H9 (cell line): ENCODE data around the gene ASTN2. TPM values are rescaled to one million over a fixed set of nuclear protein-coding genes. Genes with fewer than 3 reads are reported as not detected.
A peak's percentile ranks its signal among the peaks of the same experiment; 100 is the strongest.

Experiments
- DNase-seq: peaks from one replicate; pipeline ENCODE4 v3.0.0-alpha.2; 2017
- H2AFZ ChIP-seq: one replicate; pipeline ENCODE4 v1.6.1; 2013; ENCODE audit warnings: mild to moderate bottlenecking, low read length, control low read depth, moderate library complexity
- H2AK5ac ChIP-seq: 2 replicates; pipeline ENCODE4 v1.6.1; 2013; ENCODE audit warnings: low read length, control low read depth, mixed read lengths; ENCODE audit not compliant: insufficient read length
- H2BK120ac ChIP-seq: one replicate; pipeline ENCODE4 v1.6.1; 2013; ENCODE audit warnings: low read depth, mild to moderate bottlenecking, low read length, control low read depth, inconsistent platforms; ENCODE audit not compliant: poor library complexity, severe bottlenecking
- H2BK12ac ChIP-seq: 2 replicates; pipeline ENCODE4 v1.6.1; 2013; ENCODE audit warnings: low read length, control low read depth, mixed read lengths, low read depth; ENCODE audit not compliant: insufficient read length
- H2BK15ac ChIP-seq: 2 replicates; pipeline ENCODE4 v1.6.1; 2013; ENCODE audit warnings: low read depth, low read length, control low read depth
- H2BK20ac ChIP-seq: one replicate; pipeline ENCODE4 v1.6.1; 2013; ENCODE audit warnings: low read depth, mild to moderate bottlenecking, low read length, control low read depth, inconsistent platforms; ENCODE audit not compliant: poor library complexity, severe bottlenecking
- H2BK5ac ChIP-seq: 2 replicates; pipeline ENCODE4 v1.6.1; 2013; ENCODE audit warnings: low read length, control low read depth, mixed read lengths; ENCODE audit not compliant: insufficient read length
- H3K14ac ChIP-seq: 2 replicates; pipeline ENCODE4 v1.6.1; 2013; ENCODE audit warnings: low read length, control low read depth; ENCODE audit not compliant: insufficient read depth
- H3K18ac ChIP-seq: 2 replicates; pipeline ENCODE4 v1.6.1; 2013; ENCODE audit warnings: low read depth, mild to moderate bottlenecking, mixed read lengths, low read length, control low read depth; ENCODE audit not compliant: insufficient read length
- H3K23ac ChIP-seq: 2 replicates; pipeline ENCODE4 v1.6.1; 2013; ENCODE audit warnings: low read length, control low read depth, mixed read lengths, low read depth; ENCODE audit not compliant: insufficient read length
- H3K23me2 ChIP-seq: 2 replicates; pipeline ENCODE4 v1.6.1; 2013; ENCODE audit warnings: low read depth, mild to moderate bottlenecking, mixed read lengths, low read length, control low read depth; ENCODE audit not compliant: insufficient read length, poor library complexity, severe bottlenecking
- H3K27ac ChIP-seq: 2 replicates; pipeline ENCODE4 v1.5.1; 2013; ENCODE audit warnings: low read length, control low read depth, mixed read lengths, low read depth; ENCODE audit not compliant: insufficient read length
- H3K27me3 ChIP-seq: 2 replicates; pipeline ENCODE4 v1.6.1; 2013; ENCODE audit warnings: low read length, control low read depth, inconsistent platforms; ENCODE audit not compliant: insufficient read depth
- H3K4ac ChIP-seq: 2 replicates; pipeline ENCODE4 v1.6.1; 2013; ENCODE audit warnings: low read depth, mild to moderate bottlenecking, control low read depth, inconsistent platforms, low read length, moderate library complexity
- H3K4me1 ChIP-seq: 2 replicates; pipeline ENCODE4 v1.6.1; 2013; ENCODE audit warnings: low read length, control low read depth, inconsistent platforms; ENCODE audit not compliant: insufficient read depth
- H3K4me2 ChIP-seq: 2 replicates; pipeline ENCODE4 v1.6.1; 2013; ENCODE audit warnings: low read length, control low read depth, mixed read lengths; ENCODE audit not compliant: insufficient read length, insufficient read depth
- H3K56ac ChIP-seq: 2 replicates; pipeline ENCODE4 v1.6.1; 2013; ENCODE audit warnings: low read depth, mild to moderate bottlenecking, mixed read lengths, low read length, control low read depth; ENCODE audit not compliant: insufficient read length
- H3K79me1 ChIP-seq: 2 replicates; pipeline ENCODE4 v1.6.1; 2013; ENCODE audit warnings: low read depth, mild to moderate bottlenecking, moderate library complexity, low read length, control low read depth, inconsistent platforms; ENCODE audit not compliant: insufficient read depth, poor library complexity, severe bottlenecking
- H3K79me2 ChIP-seq: 2 replicates; pipeline ENCODE4 v1.6.1; 2013; ENCODE audit warnings: low read length, control low read depth, inconsistent platforms; ENCODE audit not compliant: insufficient read depth
- H3K9ac ChIP-seq: 2 replicates; pipeline ENCODE4 v1.6.1; 2013; ENCODE audit warnings: low read length, control low read depth, mixed read lengths; ENCODE audit not compliant: insufficient read length; ENCODE audit errors: extremely low read depth
- H3K9me3 ChIP-seq: one replicate; pipeline ENCODE4 v1.6.1; 2013; ENCODE audit warnings: low read depth, low read length, inconsistent platforms; ENCODE audit not compliant: control insufficient read depth
- H3T11ph ChIP-seq: one replicate; pipeline ENCODE4 v1.6.1; 2013; ENCODE audit warnings: mild to moderate bottlenecking, low read length, control low read depth, inconsistent platforms
- H4K20me1 ChIP-seq: one replicate; pipeline ENCODE4 v1.6.1; 2013; ENCODE audit not compliant: control insufficient read depth, insufficient read length, insufficient read depth
- H4K5ac ChIP-seq: 2 replicates; pipeline ENCODE4 v1.6.1; 2013; ENCODE audit warnings: low read depth, mild to moderate bottlenecking, mixed read lengths, low read length, control low read depth; ENCODE audit not compliant: insufficient read length
- H4K8ac ChIP-seq: replicated peaks from 2 replicates; pipeline ENCODE4 v1.6.1; 2013; ENCODE audit warnings: low read length, control low read depth, mixed read lengths, low read depth; ENCODE audit not compliant: insufficient read length
- H4K91ac ChIP-seq: 2 replicates; pipeline ENCODE4 v1.6.1; 2013; ENCODE audit warnings: low read depth, mild to moderate bottlenecking, moderate library complexity, mixed read lengths, low read length, control low read depth; ENCODE audit not compliant: insufficient read length
- H3K27ac Mint-ChIP-seq, 3 experiments: 2 replicates in 2 of 3; 3 replicates in 1 of 3; pipeline ENCODE4 v1.8.0; 2020 to 2021; ENCODE audit warnings: mixed read lengths in 3 of 3, mild to moderate bottlenecking in 1 of 3, moderate library complexity in 1 of 3
- H3K27me3 Mint-ChIP-seq: 2 replicates; pipeline ENCODE4 v1.8.0; 2021; ENCODE audit warnings: low read depth, mild to moderate bottlenecking, moderate library complexity, mixed read lengths
- H3K36me3 Mint-ChIP-seq, 3 experiments: 2 replicates in 2 of 3; 3 replicates in 1 of 3; pipeline ENCODE4 v1.8.0; 2020 to 2021; ENCODE audit warnings: low read depth in 3 of 3, mixed read lengths in 3 of 3; ENCODE audit not compliant: insufficient read depth in 1 of 3
- H3K4me1 Mint-ChIP-seq, 2 experiments: 2 replicates each; pipeline ENCODE4 v1.8.0; 2020; ENCODE audit warnings: mixed read lengths in 2 of 2
- H3K4me3 Mint-ChIP-seq, 2 experiments: 2 replicates in 1 of 2; 3 replicates in 1 of 2; pipeline ENCODE4 v1.8.0; 2020 to 2021; ENCODE audit warnings: mild to moderate bottlenecking in 2 of 2, mixed read lengths in 2 of 2, moderate library complexity in 1 of 2
- H3K9me3 Mint-ChIP-seq, 2 experiments: 2 replicates in 1 of 2; 3 replicates in 1 of 2; pipeline ENCODE4 v1.8.0; 2020; ENCODE audit warnings: mild to moderate bottlenecking in 2 of 2, mixed read lengths in 2 of 2, moderate library complexity in 1 of 2
- CTCF ChIP-seq: fragments of 200-600 bp; sonication (generic); conservative IDR thresholded peaks from 3 replicates; pipeline ENCODE4 v1.8.0; 2021; ENCODE audit warnings: antibody characterized with exemption, mild to moderate bottlenecking
- WGBS: extraction: QIAGEN DNeasy Blood & Tissue Kit; methylation state at CpG from one replicate; pipeline ENCODE4 v1.1.7; 2013; ENCODE audit warnings: missing lambda C conversion rate, low lambda C conversion rate, mixed read lengths; ENCODE audit not compliant: insufficient read length; ENCODE audit errors: extremely low coverage; 5-methylcytosine and 5-hydroxymethylcytosine counted together
- total RNA-seq: library from RNA; stranded (reverse); gene quantifications from 2 replicates; pipeline ENCODE4 v1.2.1, GENCODE V29; 2021

Gene ASTN2
- total RNA-seq, 1 experiment from 2014 or later, result 9.7 TPM

DNA sequence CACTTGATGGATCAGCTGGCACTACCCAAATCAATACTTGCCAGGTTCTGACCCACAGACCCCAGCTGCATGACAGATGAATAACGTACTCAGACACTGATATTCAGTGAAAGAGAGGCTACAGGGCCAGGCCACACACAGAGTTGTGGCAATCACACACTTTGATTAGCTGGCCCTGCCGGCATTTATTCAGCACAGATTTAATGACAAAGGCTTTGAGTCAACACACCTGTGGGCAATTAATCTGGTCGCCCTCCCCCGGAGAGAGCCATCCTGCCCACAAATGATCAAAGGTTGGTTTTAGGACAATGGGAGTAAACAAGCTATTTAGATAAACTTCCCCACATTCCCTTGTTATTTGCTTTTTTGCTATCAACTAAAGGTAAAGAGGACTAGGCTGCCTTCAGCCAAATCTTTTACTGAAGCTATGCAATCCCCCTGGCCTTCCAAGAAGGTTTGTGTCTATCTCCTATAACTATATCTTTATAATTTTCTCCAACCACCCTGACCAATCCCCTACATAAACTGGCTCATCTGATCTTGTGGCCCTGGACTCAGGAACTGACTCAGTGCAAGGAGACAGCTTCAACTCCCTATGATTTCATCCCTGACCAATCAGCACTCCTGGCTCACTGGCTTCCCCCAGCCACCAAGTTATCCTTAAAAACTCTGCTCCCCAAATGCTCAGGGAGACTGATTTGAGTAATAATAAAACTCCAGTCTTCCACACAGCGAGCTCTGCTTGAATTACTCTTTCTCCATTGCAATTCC is 740.5 kb downstream of the ASTN2 start:
- no CpG with 5 or more reads among the region's 5 CpGs for WGBS
- peaks cover 35 to 38% of the 10 kb centered on the region in 2 experiments for H3K9me3 Mint-ChIP-seq
- no peaks in the 10 kb centered on the region for H3K23me2 ChIP-seq

More for the DNA sequence above, 740.5 kb downstream of the ASTN2 start:
- Histone ChIP-seq H4K20me1 (no peaks in the 10 kb centered on the region), H2BK5ac (no peak overlapping the region), H2AK5ac (no peak overlapping the region), H3K79me1 (no peaks in the 10 kb centered on the region), H3K56ac (no peak overlapping the region), H4K5ac (no peak overlapping the region), H4K8ac (no peak overlapping the region), H4K91ac (no peak overlapping the region), H3K14ac (no peak overlapping the region), H2BK15ac (no peak overlapping the region), H3K27me3 (no peaks in the 10 kb centered on the region), H2BK12ac (no peak overlapping the region), H3K79me2 (no peaks in the 10 kb centered on the region), H3K4me2 (no peak overlapping the region), H3K27ac (no peak overlapping the region), H3K18ac (no peak overlapping the region), H2AFZ (no peak overlapping the region), H2BK20ac (no peak overlapping the region), H3T11ph (no peak overlapping the region), H3K9ac (no peak overlapping the region), H3K23ac (no peak overlapping the region), H3K9me3 (peaks cover 11% of the 10 kb centered on the region), H3K4ac (no peak overlapping the region), H2BK120ac (no peak overlapping the region), H3K4me1 (no peaks in the 10 kb centered on the region)
- H3K4me1 Mint-ChIP-seq, result no peaks in the 10 kb centered on the region
- no peak for DNase-seq
- TF ChIP-seq CTCF, result no peak
- H3K27ac Mint-ChIP-seq, result peak overlapping the region in 1 of 3 experiments; percentile 75; a peak in 2 of 7 replicates
- H3K36me3 Mint-ChIP-seq, result peaks cover 24 to 43% (median 36%) of the 10 kb centered on the region in 3 experiments
- no peak overlapping the region for H3K4me3 Mint-ChIP-seq
- peaks cover 1% of the 10 kb centered on the region; the same call in 1 of the 2 replicates for H3K27me3 Mint-ChIP-seq
